K562 (cell line): ENCODE measurements around the gene WDR18. TPM values are rescaled to one million over a fixed set of nuclear protein-coding genes. Genes with fewer than 3 reads are reported as not detected.
A peak's percentile ranks its signal among the peaks of the same experiment; 100 is the strongest.

Experiments used
- ATAC-seq: fragments of 200-7000 bp; cut with Tn5 transposase; 3 replicates; pipeline ENCODE4 v1.9.1; 2020; ENCODE audit warnings: moderate library complexity
- BruUV-seq: library from RNA; stranded (reverse); fragments of 400-500 nt; replicated peaks from 2 replicates; lab custom pipeline; 2021; lab: Mats Ljungman, UMichigan
- CTCF ChIA-PET: fragments of 300-600 bp; formaldehyde crosslinking; extraction: SDS; loops from one replicate; lab custom pipeline; 2021; ENCODE audit warnings: low intra/inter-chr PET ratio; lab: Yijun Ruan, JAX
- POLR2A ChIA-PET: fragments of 300-600, 350-650 bp; sonication (Branson Sonifier 250); formaldehyde crosslinking; extraction: SDS; loops from one replicate; lab custom pipeline; 2021; ENCODE audit warnings: antibody characterized with exemption, inconsistent platforms; lab: Yijun Ruan, JAX
- DNase-seq, 4 experiments: peaks; one replicate each; pipeline versions ENCODE4 v3.0.0 to v3.0.0-alpha.2; 2011 to 2018; ENCODE audit warnings: low spot score in 3 of 4, mixed read lengths in 3 of 4; ENCODE audit errors: extremely low read depth in 1 of 4
- FAIRE-seq: peaks from 2 replicates; lab custom pipeline; 2011; peaks lifted over from hg19 to GRCh38; lab: Jason Lieb, UNC
- H2AFZ ChIP-seq: 2 replicates; pipeline ENCODE4 v1.6.0; 2011; ENCODE audit warnings: low read depth, low read length, control low read depth, inconsistent platforms
- H3K27ac ChIP-seq: fragments of 200-600 bp; 3 replicates; pipeline ENCODE4 v1.8.0; 2011; ENCODE audit warnings: low read depth, mild to moderate bottlenecking, control low read depth, inconsistent platforms, low read length, moderate library complexity, mixed read lengths; ENCODE audit errors: extremely low read depth
- H3K27me3 ChIP-seq, 2 experiments: fragments of 300-600 bp in 1 of 2; 2 replicates in 1 of 2; 3 replicates in 1 of 2; pipeline versions ENCODE4 v1.6.0 to v1.8.0; 2011; ENCODE audit warnings: inconsistent platforms in 2 of 2, low read length in 2 of 2, mild to moderate bottlenecking in 1 of 2, mixed read lengths in 1 of 2, moderate library complexity in 1 of 2; ENCODE audit not compliant: control insufficient read depth in 2 of 2, insufficient read depth in 2 of 2
- H3K36me3 ChIP-seq: fragments of 300-600 bp; 3 replicates; pipeline ENCODE4 v1.8.0; 2011; ENCODE audit warnings: mild to moderate bottlenecking, low read length, inconsistent platforms; ENCODE audit not compliant: control insufficient read depth, insufficient read depth
- H3K4me1 ChIP-seq, 2 experiments: fragments of 200-600 bp in 1 of 2; replicated peaks in 1 of 2; 2 replicates in 1 of 2; 3 replicates in 1 of 2; pipeline versions ENCODE4 v1.5.1 to v1.8.0; 2011; ENCODE audit warnings: inconsistent platforms in 2 of 2, low read length in 2 of 2, mild to moderate bottlenecking in 1 of 2, mixed read lengths in 1 of 2, moderate library complexity in 1 of 2; ENCODE audit not compliant: control insufficient read depth in 2 of 2, insufficient read depth in 2 of 2
- H3K4me2 ChIP-seq: 2 replicates; pipeline ENCODE4 v1.6.1; 2011; ENCODE audit warnings: low read length, control low read depth, inconsistent platforms, mixed read lengths; ENCODE audit not compliant: insufficient read depth
- H3K4me3 ChIP-seq: fragments of 200-600 bp; sonication (generic), shearing (Covaris generic); 2 replicates; pipeline ENCODE4 v1.5.1; 2016; ENCODE audit warnings: control low read depth, inconsistent platforms
- H3K79me2 ChIP-seq: fragments of 200-600 bp; 3 replicates; pipeline ENCODE4 v1.8.0; 2011; ENCODE audit warnings: low read length, inconsistent platforms; ENCODE audit not compliant: control insufficient read depth, insufficient read depth
- H3K9ac ChIP-seq, 2 experiments: 2 replicates each; pipeline versions ENCODE4 v1.6.0 to v1.6.1; 2011; ENCODE audit warnings: low read depth in 2 of 2, low read length in 2 of 2, control low read depth in 1 of 2, inconsistent platforms in 1 of 2, mild to moderate bottlenecking in 1 of 2, mixed read lengths in 1 of 2; ENCODE audit not compliant: insufficient read depth in 1 of 2
- H3K9me1 ChIP-seq: one replicate; pipeline ENCODE4 v1.6.0; 2011; ENCODE audit warnings: inconsistent platforms, mild to moderate bottlenecking, low read length, moderate library complexity; ENCODE audit not compliant: control insufficient read depth, insufficient read depth
- H3K9me3 ChIP-seq: replicated peaks from 2 replicates; pipeline ENCODE4 v1.5.1; 2011; ENCODE audit warnings: low read depth, low read length, inconsistent platforms; ENCODE audit not compliant: control insufficient read depth, insufficient read depth
- H4K20me1 ChIP-seq: replicated peaks from 2 replicates; pipeline ENCODE4 v1.6.1; 2011; ENCODE audit warnings: low read length, inconsistent platforms, mixed read lengths; ENCODE audit not compliant: control insufficient read depth, insufficient read depth
- GATAD2B ChIP-seq: fragments of 450-650 bp; IDR thresholded peaks from 2 replicates; pipeline ENCODE4 v1.6.1; 2017; ENCODE audit warnings: mild to moderate bottlenecking, borderline replicate concordance
- HDAC1 ChIP-seq, 2 experiments: fragments of 450-650 bp; IDR thresholded peaks; 2 replicates each; pipeline ENCODE4 v1.6.1; 2016 to 2017; ENCODE audit warnings: inconsistent platforms in 1 of 2, mild to moderate bottlenecking in 1 of 2, moderate library complexity in 1 of 2
- POLR2G ChIP-seq: fragments of 200-400 bp; formaldehyde crosslinking; IDR thresholded peaks from 2 replicates; pipeline ENCODE4 v1.6.1; 2017; ENCODE audit warnings: low read depth, mild to moderate bottlenecking, antibody characterized with exemption, low read length, moderate library complexity
- RBFOX2 ChIP-seq: fragments of 200-400 bp; formaldehyde crosslinking; IDR thresholded peaks from 2 replicates; pipeline ENCODE4 v1.6.1; 2017; ENCODE audit warnings: low read depth, mild to moderate bottlenecking, low read length, moderate library complexity
- RBM17 ChIP-seq: fragments of 200-400 bp; formaldehyde crosslinking; IDR thresholded peaks from 2 replicates; pipeline ENCODE4 v1.6.1; 2017; ENCODE audit warnings: low read depth, mild to moderate bottlenecking, low read length, borderline replicate concordance
- ZKSCAN3 ChIP-seq: fragments of 250-450 bp; sonication (Bioruptor Pico); IDR thresholded peaks from 2 replicates; pipeline ENCODE4 v1.4.0; 2020
- WGBS: fragments of 100-300 bp; shearing (Covaris generic); methylation state at CpG from one replicate; pipeline ENCODE4 v1.1.6; 2016; ENCODE audit warnings: low coverage, mixed read lengths; ENCODE audit not compliant: insufficient coverage; ENCODE audit errors: missing lambda C conversion rate; 5-methylcytosine and 5-hydroxymethylcytosine counted together
- in situ Hi-C: fragments of 300-500 bp; cut with MboI; formaldehyde crosslinking; loops from 4 replicates; pipeline ENCODE4 v1.15.0; 2018; ENCODE audit warnings: inconsistent platforms, mixed read lengths
- intact Hi-C: fragments of 100-400 bp; cut with micrococcal nuclease; formaldehyde crosslinking; loops from 2 replicates; pipeline ENCODE4 v1.14.2; 2022
- polyA plus RNA-seq, 8 experiments: library from polyadenylated mRNA; depleted of rRNA in 4 of 8; stranded (reverse) in 5 of 8; unstranded in 3 of 8; fragments of >200 nt; fragmentation: Nextera tagmentation in 2 of 8; fragmentation: Illumina TruSeq in 1 of 8; extraction: Ambion mirVana in 2 of 8; extraction: Trizol in 1 of 8; gene quantifications; 2 replicates each; pipeline versions ENCODE4 v1.2.1 to v1.2.3, GENCODE V29; 2011 to 2014; ENCODE audit warnings: inconsistent platforms in 1 of 8, missing spikeins in 1 of 8
- total RNA-seq, 7 experiments: library from RNA; depleted of rRNA in 6 of 7; stranded (reverse); fragments of >200 nt in 6 of 7; fragmentation: Illumina TruSeq in 2 of 7; extraction: Trizol in 2 of 7; gene quantifications; 2 replicates each; pipeline versions ENCODE4 v1.2.1 to v1.2.3, GENCODE V29; 2011 to 2021; ENCODE audit warnings: low replicate concordance in 1 of 7

WDR18 gene
- total and polyA plus RNA-seq, 9 of the 15 experiments (the other 6 are each of a cell fraction or from before 2014, with no cell fraction given), result 0.65 to 181 (median 30.1) TPM

GRCh38 chr19:963486-963951, 20.6 kb upstream of the WDR18 start:
- Histone ChIP-seq H4K20me1 (no peaks in the 10 kb centered on the region), H3K4me3 (no peak overlapping the region), H2AFZ (no peak overlapping the region), H3K36me3 (peaks cover 77% of the 10 kb centered on the region), H3K9ac (peak overlapping the region in 1 of 2 experiments; percentile 82; a peak in 1 of 4 replicates), H3K9me1 (no peaks in the 10 kb centered on the region), H3K79me2 (peaks cover 40% of the 10 kb centered on the region), H3K27ac (no peak overlapping the region; the same call in 2 of the 3 replicates), H3K4me1 (peaks cover 38 to 65% of the 10 kb centered on the region in 2 experiments), H3K4me2 (no peak overlapping the region), H3K27me3 (no peaks in the 10 kb centered on the region), H3K9me3 (peaks cover 15% of the 10 kb centered on the region)
- no peak for FAIRE-seq
- CTCF ChIA-PET, result no interaction called here
- in situ Hi-C loops (no loop called here), intact Hi-C loops (no loop called here)
- no peak for DNase-seq
- POLR2A ChIA-PET, result no interaction called here
- ATAC-seq, result no peak
- 89% methylated on average over 7 of the region's 11 CpGs for WGBS
- no TSS peak for BruUV-seq
- TF ChIP-seq GATAD2B (no peak), ZKSCAN3 (CRISPR knock-in tag) (peak; percentile 70), RBFOX2 (peak; percentile 17; the same call in 1 of the 2 replicates), RBM17 (no peak)

DNA sequence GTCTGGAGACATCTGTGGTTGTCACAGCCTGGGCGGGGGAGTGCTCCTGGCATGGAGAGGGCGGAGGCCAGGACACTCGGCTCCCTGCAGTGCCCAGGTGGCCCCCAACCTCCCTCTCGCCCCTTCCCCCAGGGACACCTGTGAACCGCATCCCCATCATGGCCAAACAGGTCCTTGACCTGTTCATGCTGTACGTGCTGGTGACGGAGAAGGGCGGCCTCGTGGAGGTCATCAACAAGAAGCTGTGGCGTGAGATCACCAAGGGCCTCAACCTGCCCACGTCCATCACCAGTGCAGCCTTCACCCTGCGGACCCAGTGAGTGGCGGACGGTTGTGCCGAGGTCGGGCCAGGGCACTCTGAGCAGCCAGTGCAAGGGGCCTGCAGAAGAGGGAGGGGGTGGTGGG, 20.0 kb upstream of the WDR18 start:
- no peak overlapping the region for H2AFZ ChIP-seq
- BruUV-seq, result no TSS peak
- H3K4me1 ChIP-seq, result peaks cover 38 to 60% of the 10 kb centered on the region in 2 experiments
- H3K4me3 ChIP-seq, result no peak overlapping the region
- H3K27ac ChIP-seq, result no peak overlapping the region
- ChIA-PET POLR2A (interaction anchor here (1.0 kb wide), 1 partner anchor 20 kb away, joined by 3 read pairs; no protein-coding TSS in a partner anchor), CTCF (no interaction called here)
- DNase-seq (no peak), ATAC-seq (no peak), FAIRE-seq (no peak)
- H3K27me3 ChIP-seq, result no peaks in the 10 kb centered on the region
- TF ChIP-seq POLR2G (peak; percentile 48; the same call in 1 of the 2 replicates), HDAC1 (IDR thresholded peaks at IDR 0.05) (no peak)
- in situ Hi-C loops, result no loop called here
- intact Hi-C loops, result no loop called here
- no peak overlapping the region for H3K4me2 ChIP-seq
- no peaks in the 10 kb centered on the region for H4K20me1 ChIP-seq
- no peaks in the 10 kb centered on the region for H3K9me1 ChIP-seq
- peaks cover 36% of the 10 kb centered on the region for H3K79me2 ChIP-seq
- 98% methylated on average over 7 of the region's 16 CpGs for WGBS
- no peak overlapping the region for H3K9ac ChIP-seq
- H3K9me3 ChIP-seq, result peaks cover 20% of the 10 kb centered on the region
- peaks cover 83% of the 10 kb centered on the region for H3K36me3 ChIP-seq
